GM23248 (cell line): ENCODE data around the gene CDK14.

ENCODE experiments used
- EZH2 ChIP-seq: fragments of 200-600 bp; sonication (generic); IDR thresholded peaks from 2 replicates; pipeline ENCODE4 v1.6.1; 2018; ENCODE audit warnings: antibody characterized with exemption, mild to moderate bottlenecking; ENCODE audit not compliant: insufficient read depth, poor library complexity, severe bottlenecking
- EZH2phosphoT487 ChIP-seq: fragments of 200-600 bp; sonication (generic); IDR thresholded peaks from 2 replicates; pipeline ENCODE4 v1.6.1; 2018; ENCODE audit warnings: antibody characterized with exemption, moderate library complexity, mild to moderate bottlenecking, low read depth; ENCODE audit not compliant: insufficient read depth

GRCh38 chr7:91064938-91065337 is 468.8 kb downstream of the CDK14 start:
- no peak for TF ChIP-seq EZH2
- TF ChIP-seq EZH2phosphoT487 = no peak
